ENCODE data around the gene PIK3R3. TPM values are rescaled to one million over a fixed set of nuclear protein-coding genes. Genes with fewer than 3 reads are reported as not detected.

Gene PIK3R3
- total and polyA plus RNA-seq, 9 of the 15 experiments (the other 6 are each of a cell fraction or from before 2014, with no cell fraction given): 1.4 to 7.7 (median 4.6) TPM

- no peak for FAIRE-seq
- H3K36me3 ChIP-seq (ENCODE audit: control insufficient read depth, insufficient read depth, low read length): peaks cover 8% of the 10 kb centered on the region; the same call in 1 of the 3 replicates
- in situ Hi-C loops (cut with MboI): no loop called here
- CTCF ChIA-PET (ENCODE audit: low intra/inter-chr PET ratio): no interaction called here
- DNase-seq (ENCODE audit: extremely low read depth in 1 of 4, low spot score in 3 of 4): no peak
- no peaks in the 10 kb centered on the region for H3K79me2 ChIP-seq (ENCODE audit: control insufficient read depth, insufficient read depth, low read length)
- H2AFZ ChIP-seq (ENCODE audit: low read depth, low read length): no peak overlapping the region
- ATAC-seq: no peak
- BruUV-seq (replicated peaks): no TSS peak
- no peak overlapping the region for H3K4me3 ChIP-seq
- no peak overlapping the region for H3K27ac ChIP-seq (ENCODE audit: extremely low read depth, low read depth, low read length)
- no peaks in the 10 kb centered on the region for H3K9me3 ChIP-seq (replicated peaks; ENCODE audit: control insufficient read depth, insufficient read depth, low read depth, low read length)
- no peaks in the 10 kb centered on the region for H3K9me1 ChIP-seq (ENCODE audit: control insufficient read depth, insufficient read depth, low read length)
- POLR2A ChIA-PET: interaction anchor here (1.3 kb wide), 1 partner anchor 17 kb away, joined by 3 read pairs; no protein-coding TSS in a partner anchor
- H3K27me3 ChIP-seq (ENCODE audit: control insufficient read depth in 2 of 2, insufficient read depth in 2 of 2, low read length in 2 of 2): no peaks in the 10 kb centered on the region
- H3K4me1 ChIP-seq (replicated peaks in 1 of 2; ENCODE audit: control insufficient read depth in 2 of 2, insufficient read depth in 2 of 2, low read length in 2 of 2): peaks cover 0 to 10% of the 10 kb centered on the region in 2 experiments; a peak in 3 of 5 replicates
- no peak overlapping the region for H3K4me2 ChIP-seq (ENCODE audit: insufficient read depth, low read length)
- 93% methylated on average over 3 of the region's 3 CpGs for WGBS (ENCODE audit: insufficient coverage, low coverage, missing lambda C conversion rate)
- no peaks in the 10 kb centered on the region for H4K20me1 ChIP-seq (replicated peaks; ENCODE audit: control insufficient read depth, insufficient read depth, low read length)
- intact Hi-C loops (cut with micrococcal nuclease): no loop called here
- no peak overlapping the region for H3K9ac ChIP-seq (ENCODE audit: insufficient read depth in 1 of 2, low read depth in 2 of 2, low read length in 2 of 2)
- TF ChIP-seq KLF16 (IDR thresholded peaks at IDR 0.05) (no peak), CEBPG (CRISPR knock-in tag; IDR thresholded peaks at IDR 0.05) (no peak), CEBPG (tag; conservative IDR thresholded peaks at IDR 0.05 in 1 of 2, IDR thresholded peaks at IDR 0.05 in 1 of 2) (no peak), RUNX1 (IDR thresholded peaks at IDR 0.05; ENCODE audit: low read depth) (no peak), BACH1 (tag; IDR thresholded peaks at IDR 0.05) (no peak), ZFP36 (IDR thresholded peaks at IDR 0.05; ENCODE audit: low read depth, low read length, partially characterized antibody) (no peak), ZKSCAN3 (CRISPR knock-in tag; IDR thresholded peaks at IDR 0.05) (no peak), ZNF639 (CRISPR knock-in tag; conservative IDR thresholded peaks at IDR 0.05 in 1 of 2, IDR thresholded peaks at IDR 0.05 in 1 of 2) (no peak), RBM25 (IDR thresholded peaks at IDR 0.05; ENCODE audit: low read depth, low read length, severe bottlenecking) (no peak), XRCC4 (IDR thresholded peaks at IDR 0.05; ENCODE audit: extremely low read depth, insufficient read depth, insufficient read length) (no peak), ZNF318 (IDR thresholded peaks at IDR 0.05; ENCODE audit: borderline replicate concordance in 1 of 2, low read depth in 1 of 2) (no peak), KLF1 (tag; IDR thresholded peaks at IDR 0.05) (no peak), HDAC8 (tag; IDR thresholded peaks at IDR 0.05) (no peak), CBX5 (IDR thresholded peaks at IDR 0.05; ENCODE audit: borderline replicate concordance, low read depth) (no peak)
Observed at GRCh38 chr1:46057781-46058180, 74.6 kb downstream of the PIK3R3 start.

Measured in K562 (cell line).